LHCN-M2 (cell line): ENCODE measurements around the gene QPCTL. TPM values are rescaled to one million over a fixed set of nuclear protein-coding genes. Genes with fewer than 3 reads are reported as not detected.
"Not testable (repeated sequence)": the region's sequence is repeated elsewhere in the genome, so short reads cannot be mapped to it uniquely, and the experiment has no call there.

Source experiments
- DNase-seq: peaks from one replicate; pipeline ENCODE4 v3.0.0-alpha.2; 2012; ENCODE audit warnings: low read depth
- total RNA-seq: library from RNA; depleted of rRNA; stranded (reverse); fragments of >200 nt; gene quantifications from 2 replicates; pipeline ENCODE4 v1.2.3, GENCODE V29; 2014

Gene QPCTL
- total RNA-seq, 1 experiment from 2014 or later = 16.6 TPM

DNA sequence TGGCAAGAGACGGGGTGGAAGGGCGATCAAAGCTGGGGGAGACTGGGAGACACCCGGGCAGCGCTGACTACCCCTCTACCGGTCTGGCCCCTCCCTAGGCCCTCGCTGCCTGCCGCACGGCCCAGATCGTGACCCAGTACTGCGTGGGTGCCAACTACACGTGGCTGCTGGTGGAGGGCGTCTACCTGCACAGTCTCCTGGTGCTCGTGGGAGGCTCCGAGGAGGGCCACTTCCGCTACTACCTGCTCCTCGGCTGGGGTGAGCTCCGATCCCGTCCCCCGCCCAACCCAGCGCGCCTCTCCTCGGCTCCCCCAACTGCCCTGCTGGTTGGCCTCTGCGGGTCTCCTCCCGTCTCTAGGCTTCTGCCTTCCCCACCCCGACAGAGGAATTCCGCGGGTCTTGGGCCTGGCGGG is 15.6 kb upstream of the QPCTL start:
- DNase-seq = no peak

- peak; percentile 73 for DNase-seq
Observed at GRCh38 chr19:45677351-45678230, 14.9 kb upstream of the QPCTL start.

GRCh38 chr19:45681391-45682015 is 11.0 kb upstream of the QPCTL start:
- peak; percentile 77 for DNase-seq

GRCh38 chr19:45682117-45682516 is 10.3 kb upstream of the QPCTL start:
- DNase-seq = no peak

DNA sequence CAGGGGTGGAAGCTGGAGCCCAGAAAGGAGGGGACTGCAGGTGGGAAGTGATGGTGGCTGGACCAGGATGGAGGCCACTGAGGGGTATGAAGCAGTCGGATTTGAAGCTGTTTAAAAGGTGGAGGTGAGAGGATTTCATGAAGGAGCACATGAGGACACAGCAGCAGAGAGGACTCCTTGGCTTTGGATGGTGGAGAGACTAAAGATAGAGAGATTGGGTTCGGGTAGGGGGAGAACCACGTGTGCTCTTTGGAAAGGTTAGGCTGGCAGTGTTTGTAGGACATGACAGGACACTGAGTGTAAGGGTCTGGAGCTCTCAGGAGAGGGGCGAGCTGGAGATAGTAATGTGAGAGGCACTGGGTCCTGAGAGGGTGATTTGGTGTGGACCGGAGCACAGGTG is 9.6 kb upstream of the QPCTL start:
- no peak for DNase-seq

DNA sequence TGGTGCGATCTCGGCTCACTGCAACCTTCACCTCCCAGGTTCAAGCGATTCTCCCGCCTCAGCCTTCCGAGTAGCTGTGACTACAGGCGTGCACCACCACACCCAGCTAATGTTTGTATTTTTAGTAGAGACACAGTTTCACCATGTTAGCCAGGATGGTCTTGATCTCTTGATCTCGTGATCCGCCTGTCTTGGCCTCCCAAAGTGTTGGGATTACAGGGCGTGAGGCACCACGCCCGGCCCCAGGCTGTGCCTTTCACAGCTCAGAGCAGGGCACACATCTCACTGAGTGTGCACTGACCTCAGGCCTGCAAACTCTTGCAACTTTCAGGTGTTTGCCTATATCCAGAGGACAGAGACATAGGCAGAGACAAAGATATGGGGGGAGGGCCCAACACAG is 7.4 kb upstream of the QPCTL start:
- not testable (repeated sequence) for DNase-seq

GRCh38 chr19:45687599-45687998 is 4.9 kb upstream of the QPCTL start:
- no peak for DNase-seq

GRCh38 chr19:45691516-45692186 is 815 bp upstream of the QPCTL start, which contains the start of gene SNRPD2:
Gene SNRPD2, minus strand, starts transcription at chr19:45691953. Its CDS starts 65 bp downstream, at chr19:45691888.
- peak; percentile 92 for DNase-seq

- peak; percentile 61 for DNase-seq
Observed at GRCh38 chr19:45693106-45693788, 781 bp downstream of the QPCTL start.

DNA sequence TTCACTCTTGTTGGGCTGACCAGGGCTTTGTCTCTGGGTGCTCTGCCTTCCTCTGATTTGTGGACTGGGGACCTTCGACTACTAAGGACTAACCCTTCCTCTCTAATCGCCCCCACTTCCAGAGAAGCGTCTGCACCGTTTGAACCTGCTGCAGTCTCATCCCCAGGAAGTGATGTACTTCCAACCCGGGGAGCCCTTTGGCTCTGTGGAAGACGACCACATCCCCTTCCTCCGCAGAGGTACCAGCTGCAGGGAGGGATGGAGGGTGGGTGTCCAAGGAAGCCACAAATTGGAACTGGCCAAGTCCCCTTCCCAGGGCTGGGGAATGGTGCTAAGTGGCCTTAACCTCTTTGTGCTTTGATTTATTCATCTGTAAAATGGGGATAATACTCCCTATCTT is 9.2 kb downstream of the QPCTL start:
- no peak for DNase-seq

GRCh38 chr19:45705115-45705514 is 12.6 kb downstream of the QPCTL start:
- no peak for DNase-seq

DNA sequence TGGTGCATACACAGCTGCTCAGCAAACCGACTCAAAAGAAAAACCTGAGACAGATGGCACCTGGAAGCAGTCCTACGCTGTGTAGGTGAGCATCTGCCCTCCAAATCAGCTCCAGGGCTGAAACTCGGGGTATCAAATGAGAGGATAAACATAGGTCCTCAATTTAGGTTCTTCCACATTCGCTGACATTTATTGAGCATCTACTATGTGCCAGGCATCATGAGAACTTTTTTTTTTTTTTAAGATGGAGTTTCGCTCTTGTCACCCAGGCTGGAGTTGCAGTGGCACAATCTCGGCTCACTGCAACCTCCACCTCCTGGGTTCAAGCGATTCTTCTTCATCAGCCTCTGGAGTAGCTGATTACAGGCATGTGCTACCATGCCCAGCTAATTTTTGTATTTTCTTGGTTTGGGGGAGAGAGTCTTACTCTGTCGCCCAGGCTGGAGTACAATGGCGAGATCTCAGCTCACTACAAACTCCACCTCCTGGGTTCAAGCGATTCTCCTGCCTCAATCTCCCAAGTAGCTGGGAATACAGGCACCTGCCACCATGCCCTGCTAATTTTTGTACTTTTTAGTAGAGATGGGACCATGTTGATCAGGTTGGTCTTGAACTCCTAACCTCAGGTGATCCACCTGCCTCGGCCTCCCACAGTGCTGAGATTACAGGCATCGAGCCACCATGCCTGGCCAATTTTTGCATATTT is 13.4 kb downstream of the QPCTL start:
- DNase-seq = no peak

- no peak for DNase-seq
Observed at GRCh38 chr19:45710356-45711130, 18.1 kb downstream of the QPCTL start.

GRCh38 chr19:45711851-45712698 is 19.6 kb downstream of the QPCTL start:
- no peak for DNase-seq

DNA sequence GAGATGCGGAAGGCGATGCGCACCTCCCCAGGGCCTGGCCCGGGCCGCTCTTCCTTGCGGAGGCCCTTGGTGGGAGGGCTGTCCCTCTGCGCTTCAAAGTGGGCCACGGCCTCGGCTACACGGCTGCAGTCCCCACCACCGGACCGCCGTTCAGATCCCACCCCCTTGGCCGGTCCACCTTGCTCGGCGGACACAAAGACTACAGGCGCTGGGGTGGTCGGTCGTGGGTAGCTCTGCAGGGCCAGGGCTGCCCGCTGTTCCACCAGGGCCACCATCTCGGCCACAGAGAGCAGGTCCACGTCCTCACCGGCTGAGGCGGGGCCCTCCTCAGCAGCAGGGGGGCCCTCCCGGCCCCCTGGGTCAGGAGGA is 20.2 kb downstream of the QPCTL start:
- no peak for DNase-seq

- DNase-seq = no peak
Observed at GRCh38 chr19:45713141-45713540, 20.7 kb downstream of the QPCTL start.

DNA sequence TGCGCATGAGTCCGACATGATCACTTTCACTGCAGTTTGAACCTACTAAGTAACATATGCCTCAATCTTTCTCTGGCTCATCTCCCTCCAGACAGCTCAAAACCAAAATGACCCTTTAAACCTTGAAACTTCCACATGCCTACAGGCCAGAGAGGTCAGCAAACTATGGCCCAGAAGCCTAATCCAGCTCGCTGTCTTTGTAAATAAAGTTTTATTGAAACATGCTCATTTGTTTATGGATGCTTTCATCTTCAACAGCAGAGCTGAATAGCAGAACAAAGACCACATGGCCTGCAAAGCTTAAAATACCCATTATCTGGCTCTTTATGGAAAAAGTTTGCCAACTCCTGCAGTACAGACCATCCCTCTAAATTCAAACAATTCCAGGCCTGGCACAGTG is 22.7 kb downstream of the QPCTL start:
- no peak for DNase-seq

DNA sequence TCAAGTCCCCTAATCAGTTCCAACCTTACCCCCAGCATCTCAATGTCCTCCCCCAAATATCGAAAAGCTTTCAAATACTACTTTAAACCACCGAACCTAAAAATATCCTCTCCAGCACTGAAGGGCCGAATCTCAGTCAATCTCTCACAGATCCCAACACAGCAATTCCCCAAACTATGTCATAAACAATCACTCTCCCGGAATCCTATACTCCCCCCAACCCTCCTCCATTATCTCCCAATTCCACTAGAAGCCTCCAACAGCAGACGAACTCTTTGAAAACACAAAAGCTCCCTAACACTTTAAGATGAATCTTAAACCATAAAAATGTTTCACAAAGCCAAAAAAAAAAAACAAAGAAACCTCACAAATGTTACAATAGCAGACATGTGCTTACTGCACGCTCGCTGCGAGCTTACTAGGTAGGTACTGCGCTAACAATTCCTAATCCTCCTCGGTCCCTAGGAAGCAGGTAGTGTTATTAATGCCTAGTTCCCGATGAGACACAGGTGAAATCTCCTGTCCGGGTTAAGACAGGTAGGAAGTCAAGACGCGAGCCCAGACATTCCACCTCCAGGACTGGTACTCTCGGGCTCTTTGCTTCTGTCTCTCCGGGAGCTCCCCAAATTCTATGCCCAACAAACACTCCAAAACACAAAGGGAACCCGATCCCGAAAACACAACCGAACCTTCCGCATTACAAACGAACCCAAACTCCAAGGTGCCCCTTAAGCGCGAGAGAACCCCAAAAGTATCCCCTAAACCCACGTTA is 24.1 kb downstream of the QPCTL start:
- no peak for DNase-seq
